Epithelial cell of proximal tubule (primary cell): ENCODE measurements around the gene NR1D1. TPM values are rescaled to one million over a fixed set of nuclear protein-coding genes. Genes with fewer than 3 reads are reported as not detected.

Source experiments
- DNase-seq: peaks from one replicate; pipeline ENCODE4 v3.0.0-alpha.2; 2011; ENCODE audit warnings: low read depth
- H3K4me3 ChIP-seq: 2 replicates; pipeline ENCODE4 v1.5.1; 2011; ENCODE audit warnings: low read depth, mild to moderate bottlenecking, low read length
- total RNA-seq: library from RNA; depleted of rRNA; stranded (reverse); fragments of >200 nt; gene quantifications from 2 replicates; pipeline ENCODE4 v1.2.3, GENCODE V29; 2015
- TF ChIP-seq, protein P1 (sequence below): conservative IDR thresholded peaks from 2 replicates; pipeline ENCODE4 v1.5.1; 2012; ENCODE audit warnings: low read depth, mild to moderate bottlenecking, low read length

Gene NR1D1
- total RNA-seq, 1 donor from 2014 or later: 0.40 TPM

DNA sequence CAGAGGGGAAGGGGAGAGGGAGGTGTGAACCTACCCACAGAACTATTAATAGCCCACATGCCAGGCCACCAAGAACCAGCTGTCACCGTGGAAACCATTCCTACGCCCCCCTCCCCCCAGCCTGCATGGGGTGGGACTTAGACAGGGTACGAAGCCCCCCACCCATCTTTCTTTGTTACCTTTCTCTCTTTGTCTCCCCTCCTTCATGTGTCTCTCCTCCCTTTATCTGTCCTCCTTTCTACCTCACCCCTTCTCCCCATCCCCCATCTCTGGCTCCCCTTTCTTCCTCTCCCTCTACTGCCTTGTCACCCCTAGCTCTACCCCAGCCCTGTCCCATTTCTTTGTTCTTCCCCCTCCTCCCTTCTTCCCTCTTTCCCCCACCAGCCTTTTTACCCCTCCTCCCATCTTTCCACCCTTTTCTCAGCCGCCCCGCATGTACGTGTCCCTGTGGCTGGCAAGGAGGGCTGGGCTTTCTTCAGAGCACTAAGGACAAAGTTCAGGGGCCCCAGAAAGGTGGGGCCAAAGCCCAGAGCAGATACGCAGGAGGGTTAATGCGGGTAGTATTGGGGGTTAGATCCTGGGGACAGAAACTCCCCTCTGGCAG, 29.6 kb downstream of the NR1D1 start:
- TF ChIP-seq, protein P1, sequence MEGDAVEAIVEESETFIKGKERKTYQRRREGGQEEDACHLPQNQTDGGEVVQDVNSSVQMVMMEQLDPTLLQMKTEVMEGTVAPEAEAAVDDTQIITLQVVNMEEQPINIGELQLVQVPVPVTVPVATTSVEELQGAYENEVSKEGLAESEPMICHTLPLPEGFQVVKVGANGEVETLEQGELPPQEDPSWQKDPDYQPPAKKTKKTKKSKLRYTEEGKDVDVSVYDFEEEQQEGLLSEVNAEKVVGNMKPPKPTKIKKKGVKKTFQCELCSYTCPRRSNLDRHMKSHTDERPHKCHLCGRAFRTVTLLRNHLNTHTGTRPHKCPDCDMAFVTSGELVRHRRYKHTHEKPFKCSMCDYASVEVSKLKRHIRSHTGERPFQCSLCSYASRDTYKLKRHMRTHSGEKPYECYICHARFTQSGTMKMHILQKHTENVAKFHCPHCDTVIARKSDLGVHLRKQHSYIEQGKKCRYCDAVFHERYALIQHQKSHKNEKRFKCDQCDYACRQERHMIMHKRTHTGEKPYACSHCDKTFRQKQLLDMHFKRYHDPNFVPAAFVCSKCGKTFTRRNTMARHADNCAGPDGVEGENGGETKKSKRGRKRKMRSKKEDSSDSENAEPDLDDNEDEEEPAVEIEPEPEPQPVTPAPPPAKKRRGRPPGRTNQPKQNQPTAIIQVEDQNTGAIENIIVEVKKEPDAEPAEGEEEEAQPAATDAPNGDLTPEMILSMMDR: no peak
- DNase-seq: no peak
- peak overlapping the region; percentile 4 for H3K4me3 ChIP-seq

- TF ChIP-seq, protein P1: peak; percentile 37
- DNase-seq: no peak
- no peak overlapping the region for H3K4me3 ChIP-seq
Measured at GRCh38 chr17:40069751-40070708, 30.4 kb downstream of the NR1D1 start.

DNA sequence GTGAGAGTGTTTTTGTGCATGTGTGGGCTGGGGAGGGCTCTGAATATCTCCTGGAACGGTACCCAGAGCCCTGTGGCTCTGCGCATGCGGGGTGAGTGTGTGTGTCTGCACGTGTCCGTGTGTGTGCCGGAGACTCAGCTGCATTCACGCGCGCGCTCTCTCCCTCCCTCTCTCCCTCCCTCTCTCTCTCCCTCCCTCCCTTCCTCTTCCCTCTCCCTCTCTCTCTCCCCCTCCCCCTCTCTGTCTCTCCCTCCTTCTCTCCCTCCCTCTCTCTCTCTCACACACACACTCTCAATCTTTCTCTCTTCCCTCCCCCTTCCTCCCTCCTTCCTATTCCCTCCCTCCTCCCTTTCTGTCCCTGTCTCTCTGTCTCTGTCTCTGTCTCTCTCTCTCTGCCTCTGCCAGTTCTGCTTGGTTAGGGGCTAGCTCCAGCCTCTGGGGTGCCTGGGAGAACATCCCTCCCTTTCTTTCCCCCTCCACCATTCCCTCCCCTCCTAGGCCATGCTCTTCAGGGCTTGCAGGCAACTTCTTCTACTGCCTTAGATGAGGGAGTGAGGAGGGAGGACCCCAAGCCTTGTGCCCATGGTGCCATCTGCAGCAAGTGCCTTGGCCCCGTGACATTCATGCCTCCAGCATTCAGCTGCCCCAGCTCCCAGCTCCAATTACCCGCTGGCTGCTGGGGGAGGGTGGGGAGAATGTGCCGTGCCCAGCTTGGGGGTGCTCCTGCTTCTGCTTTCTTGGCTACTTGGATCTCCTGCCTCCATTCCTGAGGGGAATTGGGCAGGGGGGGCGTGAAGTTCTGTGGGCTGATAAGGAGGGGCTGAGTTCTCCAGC, 31.3 kb downstream of the NR1D1 start:
- TF ChIP-seq, protein P1: no peak
- H3K4me3 ChIP-seq: peak overlapping the region; percentile 40
- no peak for DNase-seq

GRCh38 chr17:40068584-40068916, 31.8 kb downstream of the NR1D1 start:
- no peak for DNase-seq
- TF ChIP-seq, protein P1: no peak
- peak overlapping the region; percentile 40 for H3K4me3 ChIP-seq

- TF ChIP-seq, protein P1: no peak
- DNase-seq: no peak
- peak overlapping the region; percentile 40 for H3K4me3 ChIP-seq
Measured at GRCh38 chr17:40068129-40068581, 32.2 kb downstream of the NR1D1 start.

DNA sequence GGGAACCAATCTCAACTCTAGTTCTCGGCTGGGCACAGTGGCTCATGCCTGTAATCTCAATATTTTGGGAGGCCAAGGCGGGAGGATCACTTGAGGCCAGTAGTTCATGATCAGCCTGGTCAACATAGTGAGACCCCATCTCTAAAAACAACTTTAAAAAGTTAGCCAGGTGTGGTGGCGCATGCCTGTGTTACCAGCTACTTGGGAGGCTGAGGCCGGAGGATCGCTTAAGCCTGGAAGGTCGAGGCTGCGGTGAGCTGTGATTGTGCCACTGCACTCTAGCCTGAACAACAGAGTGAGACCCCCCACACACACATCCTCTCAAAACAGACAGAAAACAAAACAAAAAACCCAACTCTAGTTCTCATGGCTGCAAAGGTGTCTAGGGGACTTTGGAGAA, 32.7 kb downstream of the NR1D1 start:
- DNase-seq: no peak
- TF ChIP-seq, protein P1: no peak
- no peak overlapping the region for H3K4me3 ChIP-seq
